ENCODE results near the gene ZFYVE19. TPM values are rescaled to one million over a fixed set of nuclear protein-coding genes. Genes with fewer than 3 reads are reported as not detected.

Gene ZFYVE19
- total and polyA plus RNA-seq, 2 of the 13 experiments (the other 11 are each of a cell fraction or from before 2014, with no cell fraction given): 23.3 to 44.0 TPM

DNA sequence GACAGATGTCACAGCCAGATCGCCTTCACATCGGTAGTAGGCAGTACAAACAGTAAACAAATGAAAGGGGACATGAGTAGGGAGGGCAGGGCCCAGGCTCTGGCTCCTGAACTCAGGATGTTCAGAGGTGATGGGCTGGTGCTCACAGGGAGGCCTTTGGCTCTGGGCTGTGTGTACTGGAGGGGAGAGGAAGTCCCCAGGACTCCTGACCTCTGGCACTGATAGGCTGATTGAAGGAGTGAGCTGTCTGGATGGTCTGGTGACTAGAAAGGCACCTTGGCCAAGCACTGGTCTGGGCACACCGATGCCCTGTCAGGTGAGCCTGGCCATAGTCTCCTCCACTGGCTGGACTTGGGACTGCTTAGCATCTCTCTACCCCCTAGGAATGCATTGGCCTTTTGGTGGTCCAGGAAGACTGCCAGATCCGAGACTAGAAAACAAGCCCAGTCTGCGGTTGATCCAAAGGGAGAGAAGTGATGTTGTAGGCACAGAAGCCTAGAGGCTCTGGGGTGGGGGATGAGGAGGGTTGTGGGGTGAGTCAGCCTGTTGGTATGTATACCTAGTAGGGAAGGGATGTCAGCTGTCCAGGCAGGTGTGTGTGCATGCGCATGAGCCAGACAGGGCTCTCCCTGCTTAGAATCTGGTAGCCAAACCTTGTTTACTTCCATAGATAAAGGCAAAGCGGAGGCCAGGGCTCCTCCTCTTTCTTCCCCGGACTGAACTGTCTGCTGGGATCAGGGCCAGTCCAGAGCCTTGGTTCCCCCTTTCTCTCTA is 38.8 kb downstream of the ZFYVE19 start (continued):
- TF ChIP-seq, protein P1, sequence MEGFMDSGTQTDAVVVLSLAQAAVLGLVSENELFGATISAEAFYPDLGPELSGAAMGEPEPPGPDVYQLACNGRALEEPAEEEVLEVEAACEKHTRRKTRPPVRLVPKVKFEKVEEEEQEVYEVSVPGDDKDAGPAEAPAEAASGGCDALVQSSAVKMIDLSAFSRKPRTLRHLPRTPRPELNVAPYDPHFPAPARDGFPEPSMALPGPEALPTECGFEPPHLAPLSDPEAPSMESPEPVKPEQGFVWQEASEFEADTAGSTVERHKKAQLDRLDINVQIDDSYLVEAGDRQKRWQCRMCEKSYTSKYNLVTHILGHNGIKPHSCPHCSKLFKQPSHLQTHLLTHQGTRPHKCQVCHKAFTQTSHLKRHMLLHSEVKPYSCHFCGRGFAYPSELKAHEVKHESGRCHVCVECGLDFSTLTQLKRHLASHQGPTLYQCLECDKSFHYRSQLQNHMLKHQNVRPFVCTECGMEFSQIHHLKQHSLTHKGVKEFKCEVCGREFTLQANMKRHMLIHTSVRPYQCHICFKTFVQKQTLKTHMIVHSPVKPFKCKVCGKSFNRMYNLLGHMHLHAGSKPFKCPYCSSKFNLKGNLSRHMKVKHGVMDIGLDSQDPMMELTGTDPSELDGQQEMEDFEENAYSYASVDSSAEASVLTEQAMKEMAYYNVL (CRISPR knock-in tag; IDR thresholded peaks at IDR 0.05; ENCODE audit: borderline replicate concordance): no peak
- TF ChIP-seq ATF7 (IDR thresholded peaks at IDR 0.05): no peak
- no peak for TF ChIP-seq ATF7 (CRISPR knock-in tag; IDR thresholded peaks at IDR 0.05)
- no peak for TF ChIP-seq ZNF724P (CRISPR knock-in tag; IDR thresholded peaks at IDR 0.05; ENCODE audit: borderline replicate concordance)
- no peak for TF ChIP-seq KDM2A (CRISPR knock-in tag; IDR thresholded peaks at IDR 0.05; ENCODE audit: borderline replicate concordance, low read depth)
- no peak for TF ChIP-seq MED1 (CRISPR knock-in tag; IDR thresholded peaks at IDR 0.05)
- TF ChIP-seq ZFYVE20 (CRISPR knock-in tag; IDR thresholded peaks at IDR 0.05; ENCODE audit: borderline replicate concordance, low read depth): no peak
- TF ChIP-seq, protein P2, sequence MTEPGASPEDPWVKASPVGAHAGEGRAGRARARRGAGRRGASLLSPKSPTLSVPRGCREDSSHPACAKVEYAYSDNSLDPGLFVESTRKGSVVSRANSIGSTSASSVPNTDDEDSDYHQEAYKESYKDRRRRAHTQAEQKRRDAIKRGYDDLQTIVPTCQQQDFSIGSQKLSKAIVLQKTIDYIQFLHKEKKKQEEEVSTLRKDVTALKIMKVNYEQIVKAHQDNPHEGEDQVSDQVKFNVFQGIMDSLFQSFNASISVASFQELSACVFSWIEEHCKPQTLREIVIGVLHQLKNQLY (CRISPR knock-in tag; IDR thresholded peaks at IDR 0.05): no peak
- 0 out of 2 replicates have a peak, but pooled peaks have one; percentile 43 for TF ChIP-seq PHF21A (CRISPR knock-in tag; IDR thresholded peaks at IDR 0.05)
- TF ChIP-seq NFE2 (CRISPR knock-in tag; IDR thresholded peaks at IDR 0.05): no peak
- TF ChIP-seq ZC3H13 (CRISPR knock-in tag; IDR thresholded peaks at IDR 0.05): no peak
- peak; percentile 54 for TF ChIP-seq SAP130 (CRISPR knock-in tag; IDR thresholded peaks at IDR 0.05; ENCODE audit: low read depth)
- TF ChIP-seq ZNF382 (CRISPR knock-in tag; IDR thresholded peaks at IDR 0.05; ENCODE audit: borderline replicate concordance): no peak
- TF ChIP-seq, protein P3, sequence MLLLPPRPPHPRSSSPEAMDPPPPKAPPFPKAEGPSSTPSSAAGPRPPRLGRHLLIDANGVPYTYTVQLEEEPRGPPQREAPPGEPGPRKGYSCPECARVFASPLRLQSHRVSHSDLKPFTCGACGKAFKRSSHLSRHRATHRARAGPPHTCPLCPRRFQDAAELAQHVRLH (CRISPR knock-in tag; IDR thresholded peaks at IDR 0.05; ENCODE audit: borderline replicate concordance, low read depth): no peak
- no peak for TF ChIP-seq ZNF549 (CRISPR knock-in tag; IDR thresholded peaks at IDR 0.05)
- no peak for TF ChIP-seq ZNF616 (CRISPR knock-in tag; IDR thresholded peaks at IDR 0.05; ENCODE audit: low read depth)
- TF ChIP-seq THAP11 (CRISPR knock-in tag; IDR thresholded peaks at IDR 0.05): no peak
- TF ChIP-seq, protein P4, sequence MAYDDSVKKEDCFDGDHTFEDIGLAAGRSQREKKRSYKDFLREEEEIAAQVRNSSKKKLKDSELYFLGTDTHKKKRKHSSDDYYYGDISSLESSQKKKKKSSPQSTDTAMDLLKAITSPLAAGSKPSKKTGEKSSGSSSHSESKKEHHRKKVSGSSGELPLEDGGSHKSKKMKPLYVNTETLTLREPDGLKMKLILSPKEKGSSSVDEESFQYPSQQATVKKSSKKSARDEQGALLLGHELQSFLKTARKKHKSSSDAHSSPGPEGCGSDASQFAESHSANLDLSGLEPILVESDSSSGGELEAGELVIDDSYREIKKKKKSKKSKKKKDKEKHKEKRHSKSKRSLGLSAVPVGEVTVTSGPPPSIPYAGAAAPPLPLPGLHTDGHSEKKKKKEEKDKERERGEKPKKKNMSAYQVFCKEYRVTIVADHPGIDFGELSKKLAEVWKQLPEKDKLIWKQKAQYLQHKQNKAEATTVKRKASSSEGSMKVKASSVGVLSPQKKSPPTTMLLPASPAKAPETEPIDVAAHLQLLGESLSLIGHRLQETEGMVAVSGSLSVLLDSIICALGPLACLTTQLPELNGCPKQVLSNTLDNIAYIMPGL (CRISPR knock-in tag; IDR thresholded peaks at IDR 0.05; ENCODE audit: borderline replicate concordance in 1 of 2, low read depth in 1 of 2): no peak
- TF ChIP-seq ZNF567 (CRISPR knock-in tag; IDR thresholded peaks at IDR 0.05; ENCODE audit: borderline replicate concordance): no peak
- no peak for TF ChIP-seq GTF2F1 (IDR thresholded peaks at IDR 0.05; ENCODE audit: low read length)
- TF ChIP-seq RFX5 (IDR thresholded peaks at IDR 0.05; ENCODE audit: low read depth, low read length): no peak
- no peak for TF ChIP-seq TAF1 (CRISPR knock-in tag; IDR thresholded peaks at IDR 0.05)
- no peak for TF ChIP-seq ZNF766 (CRISPR knock-in tag; IDR thresholded peaks at IDR 0.05; ENCODE audit: borderline replicate concordance)

Data from HepG2 (cell line).